ENCODE data around the gene PARD3B.

PARD3B gene

GRCh38 chr2:204586444-204587180 lies 41.3 kb downstream of the PARD3B start:
- TF ChIP-seq GATA1 (IDR thresholded peaks at IDR 0.05; ENCODE audit: low read depth, low read length) (no peak), POLR2A (IDR thresholded peaks at IDR 0.05; ENCODE audit: low read length) (no peak)
- DNase-seq, result no peak

GRCh38 chr2:204590063-204590462 lies 44.8 kb downstream of the PARD3B start:
- TF ChIP-seq POLR2A (IDR thresholded peaks at IDR 0.05; ENCODE audit: low read length) (no peak), GATA1 (IDR thresholded peaks at IDR 0.05; ENCODE audit: low read depth, low read length) (no peak)
- no peak for DNase-seq

DNA sequence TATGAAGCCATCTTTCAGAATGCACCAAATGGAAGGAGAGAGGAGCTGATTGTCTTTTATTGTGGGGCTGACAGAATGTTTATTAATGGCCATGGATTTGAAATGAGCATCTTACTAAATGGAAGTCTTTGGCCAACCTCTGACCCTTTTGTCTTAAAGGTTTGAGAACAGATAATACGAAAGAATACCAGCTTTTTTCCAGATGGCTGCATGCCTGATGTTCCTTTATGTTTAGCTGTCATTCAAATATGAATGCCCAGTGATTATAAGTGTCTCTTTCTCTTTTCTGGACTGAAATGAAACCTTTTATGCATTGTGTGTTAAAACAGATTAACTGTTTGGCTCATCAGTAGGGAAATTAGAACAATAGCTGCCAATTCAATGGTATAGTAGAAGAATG lies 46.0 kb downstream of the PARD3B start:
- DNase-seq, result no peak
- TF ChIP-seq GATA1 (IDR thresholded peaks at IDR 0.05; ENCODE audit: low read depth, low read length) (no peak), POLR2A (IDR thresholded peaks at IDR 0.05; ENCODE audit: low read length) (no peak)

- DNase-seq, result no peak
- TF ChIP-seq POLR2A (IDR thresholded peaks at IDR 0.05; ENCODE audit: low read length), result no peak
- TF ChIP-seq GATA1 (IDR thresholded peaks at IDR 0.05; ENCODE audit: low read depth, low read length), result no peak
Observed at GRCh38 chr2:204604061-204604460, 58.8 kb downstream of the PARD3B start.

DNA sequence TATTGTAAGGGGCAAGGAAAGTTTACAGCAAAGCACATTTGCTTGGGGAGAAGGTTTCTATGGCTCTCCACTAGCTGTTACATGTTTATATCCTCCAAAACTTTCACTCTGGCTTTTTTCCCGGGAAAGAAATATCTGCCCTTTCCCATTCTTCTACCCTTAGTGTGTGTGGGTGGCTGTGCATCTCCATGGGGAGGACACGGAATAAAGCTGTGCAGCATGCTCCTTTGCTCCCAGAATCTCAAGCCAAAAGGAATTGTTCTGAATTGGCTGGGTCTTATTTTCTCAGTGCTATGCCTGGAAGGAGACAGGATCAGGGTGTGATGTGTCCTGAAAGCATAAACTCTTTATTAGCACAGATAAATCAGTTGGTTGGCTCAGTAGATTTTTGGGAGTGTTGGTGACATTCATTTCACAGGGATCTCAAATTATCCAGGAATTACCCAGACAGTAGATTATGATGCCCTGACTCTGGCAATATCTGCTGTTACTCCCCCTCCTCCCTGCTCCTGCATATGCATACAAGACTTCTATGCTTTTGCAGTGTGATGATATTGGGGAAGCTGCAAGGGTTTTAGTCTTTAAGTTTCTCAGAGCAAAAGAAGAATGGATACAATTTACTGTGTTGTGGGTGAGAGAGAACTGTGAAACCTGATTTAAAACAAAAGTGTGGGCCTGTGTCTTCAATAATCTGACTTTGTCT lies 63.1 kb downstream of the PARD3B start:
- TF ChIP-seq GATA1 (IDR thresholded peaks at IDR 0.05; ENCODE audit: low read depth, low read length) (no peak), POLR2A (IDR thresholded peaks at IDR 0.05; ENCODE audit: low read length) (no peak)
- DNase-seq, result no peak

GRCh38 chr2:204611017-204611631 lies 65.8 kb downstream of the PARD3B start:
- DNase-seq, result no peak
- TF ChIP-seq POLR2A (IDR thresholded peaks at IDR 0.05; ENCODE audit: low read length), result no peak
- no peak for TF ChIP-seq GATA1 (IDR thresholded peaks at IDR 0.05; ENCODE audit: low read depth, low read length)

- TF ChIP-seq GATA1 (IDR thresholded peaks at IDR 0.05; ENCODE audit: low read depth, low read length), result no peak
- no peak for TF ChIP-seq POLR2A (IDR thresholded peaks at IDR 0.05; ENCODE audit: low read length)
- DNase-seq, result no peak
Observed at GRCh38 chr2:204611764-204612163, 66.5 kb downstream of the PARD3B start.

- no peak for TF ChIP-seq GATA1 (IDR thresholded peaks at IDR 0.05; ENCODE audit: low read depth, low read length)
- no peak for TF ChIP-seq POLR2A (IDR thresholded peaks at IDR 0.05; ENCODE audit: low read length)
- DNase-seq, result no peak
Observed at GRCh38 chr2:204613635-204614034, 68.4 kb downstream of the PARD3B start.

DNA sequence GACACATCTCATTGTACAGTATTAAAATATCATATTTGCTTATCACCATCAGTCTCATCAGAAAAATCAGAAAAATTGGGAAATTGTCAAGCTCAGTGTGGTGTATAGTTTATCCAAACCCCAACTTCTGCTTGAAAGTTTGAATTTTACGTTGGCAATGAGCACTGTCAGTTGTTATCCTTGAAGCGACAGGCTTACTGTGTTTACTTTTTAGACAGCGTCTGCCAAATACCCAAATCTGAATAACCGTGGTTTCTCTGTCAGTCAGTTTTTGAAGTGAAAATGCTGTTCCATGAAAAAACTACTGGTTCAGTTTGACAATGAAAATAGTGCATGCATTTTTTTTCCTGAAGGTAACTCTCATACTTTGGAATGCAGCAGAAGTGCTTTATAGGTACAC lies 70.2 kb downstream of the PARD3B start:
- TF ChIP-seq POLR2A (IDR thresholded peaks at IDR 0.05; ENCODE audit: low read length) (no peak), GATA1 (IDR thresholded peaks at IDR 0.05; ENCODE audit: low read depth, low read length) (no peak)
- no peak for DNase-seq

- no peak for DNase-seq
- TF ChIP-seq POLR2A (IDR thresholded peaks at IDR 0.05; ENCODE audit: low read length) (no peak), GATA1 (IDR thresholded peaks at IDR 0.05; ENCODE audit: low read depth, low read length) (no peak)
Observed at GRCh38 chr2:204625135-204625534, 79.9 kb downstream of the PARD3B start.

GRCh38 chr2:204628926-204629712 lies 83.8 kb downstream of the PARD3B start:
- TF ChIP-seq GATA1 (IDR thresholded peaks at IDR 0.05; ENCODE audit: low read depth, low read length), result no peak
- TF ChIP-seq POLR2A (IDR thresholded peaks at IDR 0.05; ENCODE audit: low read length), result no peak
- DNase-seq, result no peak

DNA sequence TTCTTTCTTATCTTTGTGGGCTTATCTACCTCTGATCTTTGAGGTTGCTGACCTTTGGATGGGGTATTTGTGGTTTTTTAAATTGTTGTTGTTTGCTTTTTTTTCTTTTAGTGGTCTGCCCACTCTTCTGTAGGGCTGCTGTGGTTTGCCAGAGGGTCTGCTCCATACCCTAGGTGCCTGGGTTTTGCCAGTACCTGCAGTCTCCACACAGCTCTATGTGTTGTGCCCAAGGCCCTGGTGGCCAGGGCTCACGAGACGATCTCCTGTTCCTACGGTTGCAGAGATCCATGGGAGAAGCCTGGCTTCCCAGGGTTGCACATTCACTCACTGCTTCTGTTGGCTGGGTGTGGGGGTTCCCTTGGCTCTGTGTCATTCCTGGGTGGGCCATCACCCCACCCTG lies 87.1 kb downstream of the PARD3B start:
- DNase-seq, result no peak
- no peak for TF ChIP-seq POLR2A (IDR thresholded peaks at IDR 0.05; ENCODE audit: low read length)
- TF ChIP-seq GATA1 (IDR thresholded peaks at IDR 0.05; ENCODE audit: low read depth, low read length), result no peak

DNA sequence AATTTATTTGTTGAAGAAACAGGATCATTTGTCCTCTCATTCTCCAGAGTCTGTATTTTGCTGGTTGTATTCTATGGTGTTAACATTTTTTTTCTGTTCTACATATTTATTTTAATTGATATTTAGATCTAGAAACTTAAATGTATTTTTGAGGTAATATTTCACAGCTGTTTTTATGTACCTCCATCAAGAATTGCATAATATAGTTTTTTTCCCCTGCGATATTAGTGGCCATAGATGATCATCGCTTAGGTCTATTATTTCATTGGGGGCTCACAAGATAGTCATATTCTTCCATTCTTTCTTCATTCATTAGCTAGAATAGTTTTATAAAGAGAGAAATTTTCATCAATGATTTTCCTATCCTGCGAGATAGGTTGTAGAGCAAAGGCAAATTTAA lies 89.3 kb downstream of the PARD3B start:
- no peak for TF ChIP-seq GATA1 (IDR thresholded peaks at IDR 0.05; ENCODE audit: low read depth, low read length)
- TF ChIP-seq POLR2A (IDR thresholded peaks at IDR 0.05; ENCODE audit: low read length), result no peak

DNA sequence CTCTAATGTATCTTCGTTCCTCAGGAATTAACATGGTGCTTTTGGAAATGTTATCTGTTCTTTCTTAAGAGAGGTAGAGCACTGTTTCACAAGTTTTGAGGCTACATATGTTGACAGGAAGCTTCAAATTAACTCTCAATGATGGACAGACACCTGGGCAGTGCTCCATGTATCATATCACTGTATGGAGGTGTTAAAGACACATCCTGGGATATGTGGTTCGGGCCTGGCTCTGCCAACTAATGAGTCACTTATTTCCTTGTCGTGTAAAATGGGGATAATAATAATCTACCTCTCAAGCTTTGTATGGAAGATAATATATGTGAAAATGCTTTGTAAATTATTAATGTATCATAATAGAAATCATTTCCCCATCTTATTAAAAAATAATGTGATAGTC lies 90.2 kb downstream of the PARD3B start:
- TF ChIP-seq GATA1 (IDR thresholded peaks at IDR 0.05; ENCODE audit: low read depth, low read length), result no peak
- no peak for TF ChIP-seq POLR2A (IDR thresholded peaks at IDR 0.05; ENCODE audit: low read length)
- no peak for DNase-seq

More for the DNA sequence above, 89.3 kb downstream of the PARD3B start:
- DNase-seq, result no peak

Measured in erythroblast (primary cell).